Gastrocnemius medialis (tissue), 4 donors: ENCODE measurements around the gene SULT2B1.

Source experiments
- CTCF ChIP-seq, 5 experiments: fragments of 450-650 bp in 3 of 5; fragments of 200-600 bp in 2 of 5; sonication (generic) in 2 of 5; IDR thresholded peaks in 4 of 5; conservative IDR thresholded peaks in 1 of 5; 1 replicate in 4 of 5; 2 replicates in 1 of 5; pipeline ENCODE4 v1.5.1; 2016 to 2019; ENCODE audit warnings: antibody characterized with exemption in 5 of 5, mild to moderate bottlenecking in 3 of 5, moderate library complexity in 3 of 5
- POLR2A ChIP-seq, 2 donors: fragments of 450-650 bp; IDR thresholded peaks; one replicate each; pipeline ENCODE4 v1.6.1; 2017; ENCODE audit warnings: antibody characterized with exemption in 2 of 2, mild to moderate bottlenecking in 2 of 2, moderate library complexity in 2 of 2

GRCh38 chr19:48629599-48630295, 77.8 kb downstream of the SULT2B1 start:
- TF ChIP-seq POLR2A (IDR thresholded peaks at IDR 0.05) (no peak), CTCF (IDR thresholded peaks at IDR 0.05 in 4 of 5, conservative IDR thresholded peaks at IDR 0.05 in 1 of 5) (no peak)
